Tibial nerve (tissue), 3 donors: ENCODE measurements around the gene EML6.

ENCODE experiments used
- POLR2A ChIP-seq, 2 donors: fragments of 450-650 bp; IDR thresholded peaks; one replicate each; pipeline ENCODE4 v1.6.1; 2017; ENCODE audit warnings: antibody characterized with exemption in 2 of 2, mild to moderate bottlenecking in 2 of 2, moderate library complexity in 2 of 2
- TF ChIP-seq, protein P1 (sequence below), 5 experiments: fragments of 200-600 bp in 3 of 5; fragments of 450-650 bp in 2 of 5; sonication (generic) in 3 of 5; IDR thresholded peaks; one replicate each; pipeline ENCODE4 v1.5.1; 2016 to 2019; ENCODE audit warnings: antibody characterized with exemption in 5 of 5, mild to moderate bottlenecking in 3 of 5, moderate library complexity in 2 of 5

DNA sequence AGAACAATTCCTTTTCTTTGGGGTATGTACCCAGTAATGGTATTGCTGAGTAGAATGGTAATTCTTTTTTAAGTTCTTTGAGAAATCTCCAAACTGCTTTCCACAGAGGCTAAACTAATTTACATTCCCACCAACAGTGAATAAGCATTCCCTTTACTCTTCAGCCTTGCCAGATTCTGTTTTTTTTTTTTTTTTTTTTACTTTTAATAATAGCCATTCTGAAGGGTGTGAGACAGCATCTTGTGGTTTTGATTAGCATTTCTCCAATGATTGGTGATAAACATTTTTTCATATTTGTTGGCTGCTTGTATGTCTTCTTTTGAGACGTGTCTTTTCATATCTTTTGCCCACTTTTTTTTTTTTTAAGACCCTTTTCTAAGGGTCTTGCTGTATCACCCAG is 189.4 kb downstream of the EML6 start:
- TF ChIP-seq, protein P1, sequence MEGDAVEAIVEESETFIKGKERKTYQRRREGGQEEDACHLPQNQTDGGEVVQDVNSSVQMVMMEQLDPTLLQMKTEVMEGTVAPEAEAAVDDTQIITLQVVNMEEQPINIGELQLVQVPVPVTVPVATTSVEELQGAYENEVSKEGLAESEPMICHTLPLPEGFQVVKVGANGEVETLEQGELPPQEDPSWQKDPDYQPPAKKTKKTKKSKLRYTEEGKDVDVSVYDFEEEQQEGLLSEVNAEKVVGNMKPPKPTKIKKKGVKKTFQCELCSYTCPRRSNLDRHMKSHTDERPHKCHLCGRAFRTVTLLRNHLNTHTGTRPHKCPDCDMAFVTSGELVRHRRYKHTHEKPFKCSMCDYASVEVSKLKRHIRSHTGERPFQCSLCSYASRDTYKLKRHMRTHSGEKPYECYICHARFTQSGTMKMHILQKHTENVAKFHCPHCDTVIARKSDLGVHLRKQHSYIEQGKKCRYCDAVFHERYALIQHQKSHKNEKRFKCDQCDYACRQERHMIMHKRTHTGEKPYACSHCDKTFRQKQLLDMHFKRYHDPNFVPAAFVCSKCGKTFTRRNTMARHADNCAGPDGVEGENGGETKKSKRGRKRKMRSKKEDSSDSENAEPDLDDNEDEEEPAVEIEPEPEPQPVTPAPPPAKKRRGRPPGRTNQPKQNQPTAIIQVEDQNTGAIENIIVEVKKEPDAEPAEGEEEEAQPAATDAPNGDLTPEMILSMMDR (IDR thresholded peaks at IDR 0.05), result no peak
- TF ChIP-seq POLR2A (IDR thresholded peaks at IDR 0.05), result no peak
